Endothelial cell of umbilical vein (primary cell): ENCODE data around the gene GALNT11.

Experiments used
- CTCF ChIP-seq, 2 donors: IDR thresholded peaks; 1 replicate in 1 of 2; 2 replicates in 1 of 2; pipeline ENCODE4 v1.5.1; 2011; ENCODE audit warnings: low read length in 2 of 2, mild to moderate bottlenecking in 2 of 2, moderate library complexity in 2 of 2, control low read depth in 1 of 2, inconsistent platforms in 1 of 2, low read depth in 1 of 2; ENCODE audit not compliant: insufficient read depth in 1 of 2; ENCODE audit errors: extremely low read depth in 1 of 2
- EZH2 ChIP-seq: IDR thresholded peaks from 2 replicates; pipeline ENCODE4 v1.6.1; 2012; ENCODE audit warnings: borderline replicate concordance, low read depth, mild to moderate bottlenecking, moderate library complexity, low read length, inconsistent platforms; ENCODE audit not compliant: severe bottlenecking
- MAX ChIP-seq: IDR thresholded peaks from 2 replicates; pipeline ENCODE4 v1.6.1; 2011; ENCODE audit not compliant: insufficient read depth, insufficient read length
- POLR2A ChIP-seq: IDR thresholded peaks from 2 replicates; pipeline ENCODE4 v1.6.1; 2012; ENCODE audit warnings: low read depth, mild to moderate bottlenecking, control low read depth, low read length
- POLR2AphosphoS5 ChIP-seq: IDR thresholded peaks from 2 replicates; pipeline ENCODE4 v1.6.1; 2012; ENCODE audit warnings: low read depth, mild to moderate bottlenecking, control low read depth, low read length, moderate library complexity; ENCODE audit not compliant: insufficient read depth

- TF ChIP-seq CTCF (IDR thresholded peaks at IDR 0.05; ENCODE audit: extremely low read depth in 1 of 2, insufficient read depth in 1 of 2, low read depth in 1 of 2, low read length in 2 of 2) (no peak), POLR2A (no peak), EZH2 (no peak), POLR2AphosphoS5 (no peak), MAX (no peak)
Measured at GRCh38 chr7:152128741-152129461, 103.4 kb downstream of the GALNT11 start.
